BLaER1 (cell line): ENCODE results near the gene WDR45B.

Experiments used
- H3K27ac ChIP-seq: shearing (Covaris generic); formaldehyde crosslinking; 2 replicates; pipeline ENCODE4 v1.8.1; 2022
- H3K27me3 ChIP-seq: shearing (Covaris generic); formaldehyde crosslinking; 2 replicates; pipeline ENCODE4 v1.8.1; 2022
- H3K36me3 ChIP-seq: shearing (Covaris generic); formaldehyde crosslinking; 2 replicates; pipeline ENCODE4 v1.8.1; 2022
- H3K4me1 ChIP-seq: shearing (Covaris generic); formaldehyde crosslinking; 2 replicates; pipeline ENCODE4 v1.8.1; 2022
- H3K4me2 ChIP-seq: shearing (Covaris generic); formaldehyde crosslinking; 2 replicates; pipeline ENCODE4 v1.8.1; 2022
- H3K4me3 ChIP-seq: shearing (Covaris generic); formaldehyde crosslinking; 2 replicates; pipeline ENCODE4 v1.8.1; 2022
- H3K9ac ChIP-seq: shearing (Covaris generic); formaldehyde crosslinking; 2 replicates; pipeline ENCODE4 v1.8.1; 2022
- H3K9me3 ChIP-seq: shearing (Covaris generic); formaldehyde crosslinking; 2 replicates; pipeline ENCODE4 v1.8.1; 2022
- H4K20me1 ChIP-seq: shearing (Covaris generic); formaldehyde crosslinking; 2 replicates; pipeline ENCODE4 v1.8.1; 2022
- Cebpa-rat ChIP-seq: shearing (Covaris generic); IDR thresholded peaks from 2 replicates; pipeline ENCODE4 v1.8.1; 2022

The WDR45B gene

GRCh38 chr17:82689077-82689476 is 40.8 kb upstream of the WDR45B start:
- no peak overlapping the region for H3K4me3 ChIP-seq
- peaks cover 9% of the 10 kb centered on the region for H3K9me3 ChIP-seq
- peaks cover 9% of the 10 kb centered on the region; the same call in 1 of the 2 replicates for H4K20me1 ChIP-seq
- H3K4me1 ChIP-seq: peaks cover 54% of the 10 kb centered on the region
- no peak for TF ChIP-seq Cebpa-rat
- H3K36me3 ChIP-seq: peaks cover 7% of the 10 kb centered on the region; the same call in 1 of the 2 replicates
- H3K9ac ChIP-seq: no peak overlapping the region
- H3K4me2 ChIP-seq: no peak overlapping the region
- no peaks in the 10 kb centered on the region for H3K27me3 ChIP-seq
- H3K27ac ChIP-seq: no peak overlapping the region

DNA sequence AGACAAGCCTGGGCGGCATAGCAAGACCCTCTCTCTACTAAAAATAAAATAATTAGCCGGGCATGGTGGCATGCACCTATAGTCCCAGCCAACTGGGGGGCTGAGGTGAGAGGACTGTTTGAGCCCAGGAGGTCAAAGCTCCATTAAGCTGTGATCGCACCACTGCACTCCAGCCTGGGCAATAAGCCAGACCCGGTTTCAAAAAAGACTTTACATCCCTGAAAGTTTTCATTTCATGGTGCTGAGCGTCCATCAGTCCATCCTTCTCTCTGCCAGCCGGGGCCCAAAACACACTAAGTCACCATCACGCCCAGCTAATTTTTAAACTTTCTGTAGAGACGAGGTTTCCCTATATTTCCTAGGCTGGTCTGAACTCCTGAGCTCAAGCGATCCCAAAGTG is 39.6 kb upstream of the WDR45B start:
- Histone ChIP-seq H3K4me1 (peaks cover 48% of the 10 kb centered on the region), H3K27ac (no peak overlapping the region), H3K4me3 (no peak overlapping the region), H4K20me1 (peaks cover 9% of the 10 kb centered on the region; the same call in 1 of the 2 replicates), H3K36me3 (peaks cover 5% of the 10 kb centered on the region; the same call in 1 of the 2 replicates), H3K9me3 (no peaks in the 10 kb centered on the region), H3K9ac (no peak overlapping the region), H3K27me3 (no peaks in the 10 kb centered on the region), H3K4me2 (no peak overlapping the region)
- TF ChIP-seq Cebpa-rat: no peak

DNA sequence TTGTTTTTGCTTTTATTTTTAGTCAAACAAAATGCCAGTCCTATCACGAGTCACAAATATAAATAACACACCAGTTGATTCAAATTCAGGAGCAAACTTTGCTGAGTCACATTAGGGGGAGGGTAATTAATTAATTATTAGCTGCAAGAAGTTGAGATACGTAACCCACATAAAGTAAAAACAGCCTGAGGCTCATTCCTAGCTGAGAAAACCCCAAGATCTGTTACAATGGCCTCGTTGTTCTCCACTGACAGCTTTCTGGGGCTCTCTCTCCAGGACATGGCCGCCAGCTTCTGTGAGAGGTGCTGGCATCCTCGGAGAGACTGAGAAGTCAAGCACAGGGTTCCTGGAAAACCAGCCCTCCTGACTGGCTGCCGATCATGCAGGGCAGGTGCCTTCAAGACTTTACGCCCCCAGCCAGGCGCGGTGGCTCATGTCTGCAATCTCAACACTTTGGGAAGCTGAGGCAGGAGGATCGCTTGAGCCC is 39.2 kb upstream of the WDR45B start:
- no peak overlapping the region for H3K9ac ChIP-seq
- no peak overlapping the region for H3K27ac ChIP-seq
- H3K36me3 ChIP-seq: peaks cover 5% of the 10 kb centered on the region; the same call in 1 of the 2 replicates
- no peak overlapping the region for H3K4me3 ChIP-seq
- H3K4me1 ChIP-seq: peaks cover 44% of the 10 kb centered on the region
- H3K4me2 ChIP-seq: no peak overlapping the region
- no peaks in the 10 kb centered on the region for H3K9me3 ChIP-seq
- peaks cover 9% of the 10 kb centered on the region; the same call in 1 of the 2 replicates for H4K20me1 ChIP-seq
- no peaks in the 10 kb centered on the region for H3K27me3 ChIP-seq
- TF ChIP-seq Cebpa-rat: no peak

DNA sequence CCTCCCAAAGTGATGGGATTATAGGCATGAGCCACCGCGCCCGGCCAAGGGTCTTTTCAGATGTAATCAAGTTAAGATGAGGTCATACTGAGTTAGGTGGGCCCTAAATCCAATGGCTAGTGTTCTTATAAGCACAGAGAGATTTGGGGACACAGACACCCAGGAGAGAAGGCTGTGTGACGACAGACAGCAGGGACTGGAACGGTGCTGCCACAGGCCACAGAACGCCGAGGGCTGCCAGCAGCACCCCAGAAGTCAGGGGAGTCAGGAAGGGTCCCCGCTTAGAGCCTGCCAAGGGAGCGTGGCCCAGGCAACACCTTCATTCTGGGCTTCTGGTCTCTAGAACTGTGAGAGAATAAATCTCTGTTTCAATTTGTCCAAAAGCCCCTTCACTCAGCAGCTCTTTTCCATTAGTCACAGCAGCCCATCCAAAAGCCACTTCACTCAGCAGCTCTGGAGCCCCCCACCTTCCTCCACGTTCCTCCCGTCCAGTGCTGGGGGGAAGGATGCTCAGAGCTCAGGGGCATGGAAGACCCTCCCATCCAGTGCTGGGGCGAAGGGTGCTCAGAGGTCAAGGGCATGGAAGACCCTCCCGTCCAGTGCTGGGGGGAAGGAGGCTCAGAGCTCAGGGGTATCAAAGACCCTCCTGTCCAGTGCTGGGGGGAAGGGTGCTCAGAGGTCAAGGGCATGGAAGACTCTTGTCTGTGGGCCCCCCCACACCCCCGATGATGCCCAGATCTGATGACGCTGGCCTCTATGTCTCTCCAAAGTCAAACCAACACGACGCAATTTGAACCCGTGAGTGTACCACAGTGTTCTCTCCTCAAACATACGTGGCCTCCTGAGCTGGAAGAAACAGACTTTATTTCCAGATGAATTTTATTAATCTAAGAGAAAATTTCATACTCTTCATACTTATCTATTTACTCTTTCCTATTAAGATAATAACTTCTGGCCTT is 38.4 kb upstream of the WDR45B start:
- Histone ChIP-seq H3K9me3 (peaks cover 4% of the 10 kb centered on the region), H3K9ac (no peak overlapping the region), H3K36me3 (peaks cover 5% of the 10 kb centered on the region; the same call in 1 of the 2 replicates), H3K4me1 (peaks cover 36% of the 10 kb centered on the region), H3K27me3 (no peaks in the 10 kb centered on the region), H4K20me1 (peaks cover 9% of the 10 kb centered on the region; the same call in 1 of the 2 replicates), H3K4me3 (no peak overlapping the region), H3K27ac (no peak overlapping the region), H3K4me2 (no peak overlapping the region)
- TF ChIP-seq Cebpa-rat: no peak

DNA sequence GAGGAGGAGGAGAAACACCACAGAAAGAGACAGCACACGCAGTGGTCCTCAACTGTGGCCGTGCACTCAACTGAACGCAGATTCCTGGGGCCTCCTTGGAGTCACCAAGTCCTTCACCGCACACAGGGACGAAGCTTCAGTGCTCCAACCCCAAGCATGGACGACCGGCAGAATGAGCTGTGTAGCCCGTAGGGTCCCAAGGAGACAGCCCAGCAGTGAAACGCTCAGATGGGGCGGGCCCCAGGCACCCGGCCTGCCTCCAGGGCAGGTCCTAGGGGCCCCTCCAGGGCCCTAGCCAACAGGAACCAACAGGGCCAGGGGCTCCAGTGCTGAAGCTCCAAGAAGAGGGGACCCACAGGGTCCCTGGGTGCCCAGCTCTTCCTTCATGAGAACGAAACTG is 37.0 kb upstream of the WDR45B start:
- no peaks in the 10 kb centered on the region for H3K27me3 ChIP-seq
- peaks cover 11% of the 10 kb centered on the region; the same call in 1 of the 2 replicates for H3K36me3 ChIP-seq
- TF ChIP-seq Cebpa-rat: no peak
- no peak overlapping the region for H3K4me2 ChIP-seq
- H3K4me3 ChIP-seq: no peak overlapping the region
- H3K4me1 ChIP-seq: peaks cover 23% of the 10 kb centered on the region
- peaks cover 11% of the 10 kb centered on the region for H3K9me3 ChIP-seq
- H3K9ac ChIP-seq: no peak overlapping the region
- peaks cover 9% of the 10 kb centered on the region; the same call in 1 of the 2 replicates for H4K20me1 ChIP-seq
- no peak overlapping the region for H3K27ac ChIP-seq

DNA sequence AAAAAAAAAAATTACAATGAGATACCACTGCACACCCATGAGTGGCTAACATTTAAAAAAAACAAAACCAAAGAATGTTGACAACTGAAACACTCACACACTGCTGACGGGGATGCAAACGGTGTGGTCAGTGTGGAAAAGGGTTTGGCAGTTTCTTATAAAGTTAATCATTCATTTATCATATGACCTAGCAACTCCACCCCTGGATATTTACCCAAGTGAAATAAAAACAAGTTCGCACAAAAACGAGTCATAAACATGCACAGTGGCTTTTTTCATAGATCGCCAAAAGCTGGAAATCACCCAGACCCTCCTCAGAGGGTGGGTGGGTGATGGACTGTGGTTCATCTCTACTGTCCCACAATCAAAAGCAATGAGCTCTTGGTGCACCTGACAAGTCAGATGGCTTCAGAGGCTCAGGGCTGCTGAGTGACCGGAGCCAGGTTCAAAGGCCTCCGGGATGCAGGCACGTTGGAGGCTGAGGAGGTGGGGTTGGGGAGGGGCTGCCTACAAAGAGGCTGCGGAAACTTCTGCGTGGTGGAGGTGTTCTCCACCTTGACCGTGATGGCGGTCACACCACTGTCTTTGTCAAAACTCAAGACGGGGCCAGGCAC is 36.1 kb upstream of the WDR45B start:
- no peak overlapping the region for H3K27ac ChIP-seq
- H3K4me3 ChIP-seq: no peak overlapping the region
- peaks cover 23% of the 10 kb centered on the region for H3K4me1 ChIP-seq
- no peak overlapping the region for H3K4me2 ChIP-seq
- peaks cover 11% of the 10 kb centered on the region; the same call in 1 of the 2 replicates for H3K36me3 ChIP-seq
- no peaks in the 10 kb centered on the region for H3K27me3 ChIP-seq
- no peak overlapping the region for H3K9ac ChIP-seq
- TF ChIP-seq Cebpa-rat: no peak
- peaks cover 11% of the 10 kb centered on the region for H3K9me3 ChIP-seq
- H4K20me1 ChIP-seq: 0 out of 2 replicates have a peak, but pooled peaks cover 5% of the 10 kb centered on the region

DNA sequence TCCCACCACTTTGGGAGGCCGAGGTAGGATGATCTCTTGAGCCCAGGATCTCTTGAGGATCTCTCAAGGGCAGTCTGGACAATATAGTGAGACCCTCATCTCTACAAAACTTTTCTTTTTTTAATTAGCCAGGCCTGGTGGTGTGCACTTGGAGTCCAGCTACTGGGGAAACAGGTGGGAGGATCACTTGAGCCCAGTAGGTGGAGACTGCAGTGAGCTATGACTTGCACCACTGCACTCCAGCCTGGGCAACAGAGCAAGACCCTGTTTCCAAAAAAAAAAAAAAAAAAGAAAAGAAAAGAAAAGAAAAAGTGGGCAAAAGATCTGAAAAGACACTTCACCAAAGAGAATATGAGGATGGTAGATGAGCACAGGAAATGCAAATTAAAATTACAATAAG is 35.3 kb upstream of the WDR45B start:
- H3K4me3 ChIP-seq: no peak overlapping the region
- H3K9ac ChIP-seq: no peak overlapping the region
- H3K4me1 ChIP-seq: peaks cover 23% of the 10 kb centered on the region
- no peak overlapping the region for H3K27ac ChIP-seq
- no peak overlapping the region for H3K4me2 ChIP-seq
- H3K9me3 ChIP-seq: peaks cover 11% of the 10 kb centered on the region
- H3K27me3 ChIP-seq: no peaks in the 10 kb centered on the region
- no peak for TF ChIP-seq Cebpa-rat
- no peaks in the 10 kb centered on the region for H4K20me1 ChIP-seq
- peaks cover 11% of the 10 kb centered on the region; the same call in 1 of the 2 replicates for H3K36me3 ChIP-seq

DNA sequence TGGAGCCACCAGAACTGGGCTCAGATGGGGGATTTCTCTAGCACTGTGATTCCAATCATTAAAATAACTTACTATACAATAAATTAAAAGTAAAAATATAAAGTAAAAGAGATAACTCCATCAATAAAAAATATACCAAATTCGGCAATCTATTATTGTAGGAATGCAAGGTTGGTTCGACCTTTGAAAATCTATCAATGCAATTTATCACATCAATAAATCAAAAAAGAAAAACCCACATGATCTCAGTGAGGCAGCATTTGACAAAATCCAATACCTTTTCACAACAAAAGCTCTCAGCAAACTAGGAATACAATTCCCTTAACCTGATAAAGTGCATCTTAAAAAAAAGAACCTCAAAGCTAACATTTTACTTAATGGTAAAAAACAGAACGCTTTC is 33.3 kb upstream of the WDR45B start:
- Histone ChIP-seq H3K9ac (no peak overlapping the region), H3K4me2 (no peak overlapping the region), H3K27ac (no peak overlapping the region), H3K4me1 (peaks cover 25% of the 10 kb centered on the region), H3K9me3 (peaks cover 11% of the 10 kb centered on the region), H4K20me1 (no peaks in the 10 kb centered on the region), H3K4me3 (no peak overlapping the region), H3K27me3 (no peaks in the 10 kb centered on the region), H3K36me3 (peaks cover 11% of the 10 kb centered on the region; the same call in 1 of the 2 replicates)
- no peak for TF ChIP-seq Cebpa-rat

DNA sequence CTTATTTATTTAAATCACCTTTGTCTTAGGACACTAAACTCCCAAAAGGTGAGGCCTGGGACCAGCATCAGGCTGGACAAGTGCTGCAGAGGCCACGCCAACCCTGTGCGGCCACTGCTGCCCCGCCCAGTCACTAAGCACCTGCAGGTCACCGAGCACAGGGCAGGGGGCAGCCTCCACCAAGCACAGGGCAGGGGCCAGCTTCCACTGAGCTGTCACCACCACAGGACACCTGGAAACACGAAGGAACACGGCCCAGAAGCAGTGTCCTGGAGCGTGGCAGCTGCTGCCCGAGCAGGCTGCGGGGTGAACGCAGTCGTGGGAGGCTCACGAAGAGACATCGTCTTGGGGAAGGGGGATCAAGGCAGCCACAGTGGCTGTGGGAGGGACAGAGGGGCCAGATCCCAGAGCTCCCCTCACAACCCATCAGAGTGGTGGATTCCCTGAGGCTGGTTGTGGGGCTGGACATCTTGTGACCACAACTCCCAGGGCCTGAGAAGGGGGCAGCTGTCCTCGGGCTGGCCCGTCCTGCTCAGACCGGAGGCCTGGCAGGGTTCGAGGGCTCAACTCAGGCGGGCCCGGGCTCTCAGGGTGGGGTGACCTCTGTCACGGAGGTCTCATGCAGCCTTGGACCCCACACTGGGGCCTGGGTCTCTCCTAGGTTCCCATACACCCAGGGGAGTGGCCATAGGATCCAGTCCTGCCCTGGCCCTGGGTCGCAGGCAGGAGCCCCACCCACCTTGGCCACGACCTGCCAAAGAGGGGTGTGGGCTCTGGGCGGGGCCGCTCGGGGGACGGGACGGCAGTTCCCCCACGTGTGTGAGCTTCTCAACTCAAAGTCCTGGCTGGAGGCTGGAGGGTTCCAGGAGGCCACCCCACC is 31.6 kb upstream of the WDR45B start:
- H3K27me3 ChIP-seq: no peaks in the 10 kb centered on the region
- H3K27ac ChIP-seq: no peak overlapping the region
- no peak overlapping the region for H3K4me3 ChIP-seq
- peaks cover 11% of the 10 kb centered on the region for H3K9me3 ChIP-seq
- no peak overlapping the region for H3K9ac ChIP-seq
- no peak overlapping the region for H3K4me2 ChIP-seq
- peaks cover 32% of the 10 kb centered on the region for H3K4me1 ChIP-seq
- no peak for TF ChIP-seq Cebpa-rat
- peaks cover 11% of the 10 kb centered on the region; the same call in 1 of the 2 replicates for H3K36me3 ChIP-seq
- H4K20me1 ChIP-seq: no peaks in the 10 kb centered on the region
